ENCODE results near the gene DMTF1.

The DMTF1 gene

DNA sequence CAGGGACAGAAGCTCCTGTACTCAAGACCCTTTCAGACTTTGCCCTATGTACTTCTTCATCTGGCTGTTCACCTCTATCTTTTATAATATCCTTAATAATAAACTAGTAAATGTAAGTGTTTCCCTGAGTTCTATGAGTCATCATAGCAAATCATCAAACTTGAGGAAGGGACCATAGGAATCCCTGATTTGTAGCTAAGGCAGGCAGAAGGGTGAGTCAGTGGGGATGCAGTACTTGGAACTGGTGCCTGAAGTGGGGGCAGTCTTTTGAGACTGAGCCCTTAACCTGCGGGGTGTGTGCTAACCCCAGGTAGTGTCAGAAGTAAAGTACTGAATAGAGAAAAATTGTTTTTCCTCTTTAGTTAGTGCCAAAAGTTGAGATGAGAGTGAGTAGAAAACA lies 73.4 kb downstream of the DMTF1 start:
- H3K27ac ChIP-seq (ENCODE audit: extremely low read depth, low read depth, low read length) = no peak overlapping the region
- H3K9me3 ChIP-seq (ENCODE audit: control insufficient read depth, insufficient read depth, low read depth, low read length) = no peaks in the 10 kb centered on the region
- CTCF ChIA-PET = interaction anchor here (1.8 kb wide), 1 partner anchor 11 kb away, joined by 7 read pairs; no protein-coding TSS in a partner anchor
- no peaks in the 10 kb centered on the region for H3K4me1 ChIP-seq (ENCODE audit: control insufficient read depth, insufficient read depth, low read length)
- H3K36me3 ChIP-seq (ENCODE audit: control insufficient read depth in 2 of 2, insufficient read depth in 1 of 2, low read length in 2 of 2) = no peaks in the 10 kb centered on the region
- H3K4me3 ChIP-seq (ENCODE audit: low read depth, low read length) = no peak overlapping the region
- POLR2A ChIA-PET = no interaction called here
- TF ChIP-seq ZNF426 (tag by site-specific recombination; IDR thresholded peaks at IDR 0.05) = no peak
- peak; percentile 33; the same call in 1 of the 2 replicates for TF ChIP-seq ZBTB48 (tag by site-specific recombination; IDR thresholded peaks at IDR 0.05)

DNA sequence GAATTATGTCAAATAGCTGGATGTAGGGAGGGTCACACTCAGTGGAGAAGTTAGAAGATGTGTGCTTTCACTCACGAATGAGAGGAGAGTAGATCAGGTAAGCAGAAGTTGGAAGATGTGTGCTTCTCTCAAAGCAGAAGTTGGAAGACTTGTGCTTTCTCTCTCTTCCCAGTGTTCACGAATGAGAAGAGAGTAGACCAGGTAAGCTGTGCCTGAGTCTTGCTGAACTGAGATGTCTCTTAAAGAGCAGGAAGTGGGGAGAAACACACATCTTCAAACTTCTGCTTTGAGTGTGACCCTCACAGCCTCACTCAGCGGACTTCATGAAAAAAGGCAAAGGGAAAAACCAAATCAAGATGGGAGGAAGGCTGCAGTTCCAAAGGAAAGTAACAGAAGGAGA lies 74.2 kb downstream of the DMTF1 start:
- CTCF ChIA-PET = interaction anchor here (1.8 kb wide), 1 partner anchor 10 kb away, joined by 7 read pairs; no protein-coding TSS in a partner anchor
- POLR2A ChIA-PET = no interaction called here

DNA sequence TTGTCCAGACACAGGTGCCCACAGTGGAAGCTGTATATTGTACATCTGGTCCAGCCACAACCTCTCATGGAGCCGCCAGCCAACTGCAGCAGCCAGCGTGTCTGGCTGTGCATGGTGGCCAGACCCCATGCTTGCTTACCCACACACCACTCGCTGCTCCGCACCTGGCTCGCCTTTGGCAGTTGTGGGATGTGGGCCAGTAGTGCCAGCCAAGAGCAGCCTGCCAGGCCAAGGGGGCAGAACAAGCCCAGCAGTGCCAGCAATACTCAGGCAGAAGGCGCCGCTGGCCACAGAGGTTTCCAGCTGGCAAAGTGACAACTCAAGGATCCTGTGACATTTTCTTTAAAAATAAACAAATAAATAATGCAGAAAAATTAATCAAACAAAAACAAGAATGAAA lies 79.0 kb downstream of the DMTF1 start:
- ChIA-PET CTCF (no interaction called here), POLR2A (interaction anchor here (1.3 kb wide), 2 partner anchors 11 to 12 kb away, joined by 3 to 5 read pairs; partner anchors contain the start of gene TMEM243)
- no peaks in the 10 kb centered on the region for H3K36me3 ChIP-seq (ENCODE audit: control insufficient read depth in 2 of 2, insufficient read depth in 1 of 2, low read length in 2 of 2)
- H3K4me3 ChIP-seq (ENCODE audit: low read depth, low read length) = no peak overlapping the region
- H3K27ac ChIP-seq (ENCODE audit: extremely low read depth, low read depth, low read length) = no peak overlapping the region
- H3K9me3 ChIP-seq (ENCODE audit: control insufficient read depth, insufficient read depth, low read depth, low read length) = no peaks in the 10 kb centered on the region
- no peaks in the 10 kb centered on the region for H3K4me1 ChIP-seq (ENCODE audit: control insufficient read depth, insufficient read depth, low read length)
- no peak for TF ChIP-seq ZNF19 (tag by site-specific recombination; IDR thresholded peaks at IDR 0.05; ENCODE audit: low read depth)
- TF ChIP-seq ZNF138 (tag by site-specific recombination; IDR thresholded peaks at IDR 0.05; ENCODE audit: borderline replicate concordance) = no peak
- no peak for TF ChIP-seq ZNF654 (tag by site-specific recombination; IDR thresholded peaks at IDR 0.05; ENCODE audit: low read depth)
- no peak for TF ChIP-seq ZNF184 (tag by site-specific recombination; IDR thresholded peaks at IDR 0.05)
- no peak for TF ChIP-seq ZNF560 (tag by site-specific recombination; IDR thresholded peaks at IDR 0.05; ENCODE audit: borderline replicate concordance)
- no peak for TF ChIP-seq ZNF366 (tag by site-specific recombination; conservative IDR thresholded peaks at IDR 0.05)
- TF ChIP-seq, protein P1, sequence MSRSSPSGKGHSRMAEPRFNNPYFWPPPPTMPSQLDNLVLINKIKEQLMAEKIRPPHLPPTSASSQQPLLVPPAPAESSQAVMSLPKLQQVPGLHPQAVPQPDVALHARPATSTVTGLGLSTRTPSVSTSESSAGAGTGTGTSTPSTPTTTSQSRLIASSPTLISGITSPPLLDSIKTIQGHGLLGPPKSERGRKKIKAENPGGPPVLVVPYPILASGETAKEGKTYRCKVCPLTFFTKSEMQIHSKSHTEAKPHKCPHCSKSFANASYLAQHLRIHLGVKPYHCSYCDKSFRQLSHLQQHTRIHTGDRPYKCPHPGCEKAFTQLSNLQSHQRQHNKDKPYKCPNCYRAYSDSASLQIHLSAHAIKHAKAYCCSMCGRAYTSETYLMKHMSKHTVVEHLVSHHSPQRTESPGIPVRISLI (tag by site-specific recombination; IDR thresholded peaks at IDR 0.05) = no peak
- TF ChIP-seq ZNF624 (tag by site-specific recombination; IDR thresholded peaks at IDR 0.05) = no peak
- TF ChIP-seq ZNF830 (tag by site-specific recombination; IDR thresholded peaks at IDR 0.05; ENCODE audit: low read depth) = no peak
- TF ChIP-seq SETDB1 (IDR thresholded peaks at IDR 0.05; ENCODE audit: insufficient read length, low read length) = no peak
- TF ChIP-seq KLF16 (tag by site-specific recombination; IDR thresholded peaks at IDR 0.05) = no peak
- no peak for TF ChIP-seq ZNF423 (tag by site-specific recombination; IDR thresholded peaks at IDR 0.05)
- TF ChIP-seq ZBTB20 (tag by site-specific recombination; IDR thresholded peaks at IDR 0.05) = no peak
- no peak for TF ChIP-seq ZNF324 (tag by site-specific recombination; IDR thresholded peaks at IDR 0.05)
- TF ChIP-seq ZNF555 (tag by site-specific recombination; conservative IDR thresholded peaks at IDR 0.05) = no peak
- no peak for TF ChIP-seq ZNF658 (tag by site-specific recombination; IDR thresholded peaks at IDR 0.05)
- TF ChIP-seq SCRT1 (tag by site-specific recombination; IDR thresholded peaks at IDR 0.05; ENCODE audit: borderline replicate concordance) = no peak
- no peak for TF ChIP-seq ZNF776 (tag by site-specific recombination; IDR thresholded peaks at IDR 0.05; ENCODE audit: borderline replicate concordance)
- no peak for TF ChIP-seq ZNF155 (tag by site-specific recombination; IDR thresholded peaks at IDR 0.05)
- TF ChIP-seq ZNF792 (tag by site-specific recombination; IDR thresholded peaks at IDR 0.05) = no peak

More for the DNA sequence above, 74.2 kb downstream of the DMTF1 start:
- Histone ChIP-seq H3K27ac (ENCODE audit: extremely low read depth, low read depth, low read length) (no peak overlapping the region), H3K4me3 (ENCODE audit: low read depth, low read length) (no peak overlapping the region), H3K4me1 (ENCODE audit: control insufficient read depth, insufficient read depth, low read length) (no peaks in the 10 kb centered on the region), H3K36me3 (ENCODE audit: control insufficient read depth in 2 of 2, insufficient read depth in 1 of 2, low read length in 2 of 2) (no peaks in the 10 kb centered on the region), H3K9me3 (ENCODE audit: control insufficient read depth, insufficient read depth, low read depth, low read length) (no peaks in the 10 kb centered on the region)
- TF ChIP-seq ZFP3 (tag by site-specific recombination; IDR thresholded peaks at IDR 0.05; ENCODE audit: low read depth) (no peak), OVOL3 (tag by site-specific recombination; IDR thresholded peaks at IDR 0.05) (no peak), FEZF1 (tag by site-specific recombination; IDR thresholded peaks at IDR 0.05) (no peak), ZSCAN30 (tag by site-specific recombination; IDR thresholded peaks at IDR 0.05) (no peak), ZNF548 (tag by site-specific recombination; IDR thresholded peaks at IDR 0.05) (no peak), ZNF169 (tag by site-specific recombination; IDR thresholded peaks at IDR 0.05) (no peak), ZNF335 (tag by site-specific recombination; conservative IDR thresholded peaks at IDR 0.05) (no peak), ZNF571 (tag by site-specific recombination; IDR thresholded peaks at IDR 0.05) (no peak)
- TF ChIP-seq, protein P2, sequence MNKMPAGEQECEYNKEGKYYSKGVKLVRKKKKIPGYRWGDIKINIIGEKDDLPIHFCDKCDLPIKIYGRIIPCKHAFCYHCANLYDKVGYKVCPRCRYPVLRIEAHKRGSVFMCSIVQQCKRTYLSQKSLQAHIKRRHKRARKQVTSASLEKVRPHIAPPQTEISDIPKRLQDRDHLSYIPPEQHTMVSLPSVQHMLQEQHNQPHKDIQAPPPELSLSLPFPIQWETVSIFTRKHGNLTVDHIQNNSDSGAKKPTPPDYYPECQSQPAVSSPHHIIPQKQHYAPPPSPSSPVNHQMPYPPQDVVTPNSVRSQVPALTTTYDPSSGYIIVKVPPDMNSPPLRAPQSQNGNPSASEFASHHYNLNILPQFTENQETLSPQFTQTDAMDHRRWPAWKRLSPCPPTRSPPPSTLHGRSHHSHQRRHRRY (tag by site-specific recombination; IDR thresholded peaks at IDR 0.05) = no peak
- TF ChIP-seq, protein P3, sequence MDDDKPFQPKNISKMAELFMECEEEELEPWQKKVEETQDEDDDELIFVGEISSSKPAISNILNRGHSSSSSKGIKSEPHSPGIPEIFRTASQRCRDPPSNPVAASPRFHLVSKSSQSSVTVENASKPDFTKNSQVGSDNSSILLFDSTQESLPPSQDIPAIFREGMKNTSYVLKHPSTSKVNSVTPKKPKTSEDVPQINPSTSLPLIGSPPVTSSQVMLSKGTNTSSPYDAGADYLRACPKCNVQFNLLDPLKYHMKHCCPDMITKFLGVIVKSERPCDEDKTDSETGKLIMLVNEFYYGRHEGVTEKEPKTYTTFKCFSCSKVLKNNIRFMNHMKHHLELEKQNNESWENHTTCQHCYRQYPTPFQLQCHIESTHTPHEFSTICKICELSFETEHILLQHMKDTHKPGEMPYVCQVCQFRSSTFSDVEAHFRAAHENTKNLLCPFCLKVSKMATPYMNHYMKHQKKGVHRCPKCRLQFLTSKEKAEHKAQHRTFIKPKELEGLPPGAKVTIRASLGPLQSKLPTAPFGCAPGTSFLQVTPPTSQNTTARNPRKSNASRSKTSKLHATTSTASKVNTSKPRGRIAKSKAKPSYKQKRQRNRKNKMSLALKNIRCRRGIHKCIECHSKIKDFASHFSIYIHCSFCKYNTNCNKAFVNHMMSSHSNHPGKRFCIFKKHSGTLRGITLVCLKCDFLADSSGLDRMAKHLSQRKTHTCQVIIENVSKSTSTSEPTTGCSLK (tag by site-specific recombination; IDR thresholded peaks at IDR 0.05) = no peak

All from HEK293 (cell line).